Neuronal stem cell (in vitro differentiated cells): Measurements from ENCODE around the gene PDE11A.

Experiments used
- DNase-seq: peaks from one replicate; pipeline ENCODE4 v3.0.0-alpha.2; 2013; ENCODE audit warnings: low spot score
- H2AFZ ChIP-seq: one replicate; pipeline ENCODE4 v1.6.1; 2013; ENCODE audit warnings: mild to moderate bottlenecking, low read length, inconsistent platforms
- H2AK5ac ChIP-seq: 2 replicates; pipeline ENCODE4 v1.6.1; 2013; ENCODE audit warnings: low read depth, mild to moderate bottlenecking, inconsistent platforms, low read length, moderate library complexity, mixed read lengths
- H2BK120ac ChIP-seq: 2 replicates; pipeline ENCODE4 v1.6.1; 2013; ENCODE audit warnings: low read depth, mild to moderate bottlenecking, inconsistent platforms, low read length, moderate library complexity, mixed read lengths
- H2BK12ac ChIP-seq: one replicate; pipeline ENCODE4 v1.6.1; 2013; ENCODE audit warnings: low read length, inconsistent platforms
- H2BK15ac ChIP-seq: 2 replicates; pipeline ENCODE4 v1.6.1; 2013; ENCODE audit warnings: mild to moderate bottlenecking, low read length, inconsistent platforms, mixed read lengths
- H2BK5ac ChIP-seq: one replicate; pipeline ENCODE4 v1.6.1; 2013; ENCODE audit warnings: inconsistent platforms, mild to moderate bottlenecking, low read length, moderate library complexity
- H3K14ac ChIP-seq: one replicate; pipeline ENCODE4 v1.6.1; 2013; ENCODE audit warnings: low read length, inconsistent platforms
- H3K18ac ChIP-seq: 2 replicates; pipeline ENCODE4 v1.6.1; 2013; ENCODE audit warnings: low read length, inconsistent platforms
- H3K23ac ChIP-seq: 2 replicates; pipeline ENCODE4 v1.6.1; 2013; ENCODE audit warnings: low read depth, mild to moderate bottlenecking, mixed read lengths, low read length, inconsistent platforms; ENCODE audit not compliant: poor library complexity
- H3K27ac ChIP-seq: replicated peaks from 3 replicates; pipeline ENCODE4 v1.5.1; 2013; ENCODE audit warnings: low read length, inconsistent platforms
- H3K27me3 ChIP-seq, 3 experiments: 2 replicates each; pipeline ENCODE4 v1.6.1; 2013; ENCODE audit warnings: low read length in 3 of 3, mild to moderate bottlenecking in 2 of 3, inconsistent platforms in 1 of 3, low read depth in 1 of 3, mixed read lengths in 1 of 3, moderate library complexity in 1 of 3; ENCODE audit not compliant: control insufficient read depth in 3 of 3, insufficient read depth in 3 of 3
- H3K36me3 ChIP-seq, 2 donors: replicated peaks in 1 of 2; 2 replicates each; pipeline ENCODE4 v1.6.1; 2013; ENCODE audit warnings: low read length in 2 of 2; ENCODE audit not compliant: control insufficient read depth in 2 of 2, insufficient read depth in 2 of 2
- H3K4ac ChIP-seq: 2 replicates; pipeline ENCODE4 v1.6.1; 2013; ENCODE audit warnings: inconsistent platforms, mild to moderate bottlenecking, low read length, moderate library complexity
- H3K4me1 ChIP-seq, 2 donors: 1 replicate in 1 of 2; 2 replicates in 1 of 2; pipeline ENCODE4 v1.6.1; 2013; ENCODE audit warnings: low read length in 2 of 2, low read depth in 1 of 2; ENCODE audit not compliant: control insufficient read depth in 2 of 2, insufficient read depth in 1 of 2
- H3K4me2 ChIP-seq: one replicate; pipeline ENCODE4 v1.6.1; 2013; ENCODE audit warnings: mild to moderate bottlenecking, low read length, inconsistent platforms; ENCODE audit not compliant: insufficient read depth, poor library complexity, severe bottlenecking
- H3K4me3 ChIP-seq, 2 donors: 2 replicates each; pipeline ENCODE4 v1.5.1; 2013; ENCODE audit warnings: low read length in 2 of 2, mild to moderate bottlenecking in 2 of 2, inconsistent platforms in 1 of 2, moderate library complexity in 1 of 2
- H3K79me1 ChIP-seq: one replicate; pipeline ENCODE4 v1.6.1; 2013; ENCODE audit warnings: low read depth, mild to moderate bottlenecking, inconsistent platforms, low read length, moderate library complexity
- H3K9ac ChIP-seq: one replicate; pipeline ENCODE4 v1.6.1; 2013; ENCODE audit warnings: mild to moderate bottlenecking, low read depth, low read length, inconsistent platforms; ENCODE audit not compliant: poor library complexity
- H3K9me3 ChIP-seq, 2 donors: replicated peaks in 1 of 2; 2 replicates each; pipeline versions ENCODE3 to v1.6.1; 2013; ENCODE audit warnings: low read length in 2 of 2, mild to moderate bottlenecking in 2 of 2, inconsistent platforms in 1 of 2, low read depth in 1 of 2, mixed read lengths in 1 of 2, moderate library complexity in 1 of 2; ENCODE audit not compliant: control insufficient read depth in 2 of 2, insufficient read depth in 1 of 2
- H4K8ac ChIP-seq: one replicate; pipeline ENCODE4 v1.6.1; 2013; ENCODE audit warnings: low read depth, mild to moderate bottlenecking, inconsistent platforms, low read length, moderate library complexity
- H4K91ac ChIP-seq: one replicate; pipeline ENCODE4 v1.6.1; 2013; ENCODE audit warnings: low read length, low read depth, mild to moderate bottlenecking, inconsistent platforms; ENCODE audit not compliant: poor library complexity
- WGBS, 2 donors: extraction: QIAGEN DNeasy Blood & Tissue Kit; methylation state at CpG; one replicate each; pipeline ENCODE4 v1.1.7; 2013; ENCODE audit warnings: missing lambda C conversion rate in 2 of 2, mixed read lengths in 1 of 2; ENCODE audit not compliant: insufficient read length in 2 of 2, insufficient replicate concordance in 1 of 2; ENCODE audit errors: extremely low coverage in 2 of 2; 5-methylcytosine and 5-hydroxymethylcytosine counted together

Gene PDE11A

DNA sequence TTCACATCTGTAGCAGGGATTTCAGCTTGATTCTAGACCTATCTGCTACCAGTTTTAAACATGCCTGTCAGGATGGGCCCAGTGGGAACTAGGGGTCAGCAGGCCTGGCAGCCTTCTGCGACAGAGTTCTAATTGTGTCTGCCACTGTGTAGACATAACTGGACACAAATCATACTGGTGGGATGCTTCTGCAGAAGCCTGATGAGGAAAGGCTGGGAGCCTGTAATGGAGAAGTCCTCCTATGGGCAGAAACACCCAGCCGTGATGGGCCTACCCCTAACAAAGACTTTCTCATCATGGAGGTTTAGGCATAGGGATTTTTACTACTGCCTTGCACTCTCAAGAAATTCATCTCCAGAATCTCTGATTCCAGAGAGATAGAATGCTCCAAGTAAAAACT, 166.9 kb downstream of the PDE11A start:
- peak overlapping the region; percentile 67 for H2AFZ ChIP-seq
- H3K27me3 ChIP-seq = no peaks in the 10 kb centered on the region
- no peak for DNase-seq
- no peak overlapping the region for H2BK15ac ChIP-seq
- H3K4me1 ChIP-seq = peaks cover 0 to 7% of the 10 kb centered on the region in 2 donors
- H3K9me3 ChIP-seq = no peaks in the 10 kb centered on the region
- H3K23ac ChIP-seq = no peak overlapping the region
- no peaks in the 10 kb centered on the region for H3K36me3 ChIP-seq
- no peak overlapping the region for H4K8ac ChIP-seq
- H2BK5ac ChIP-seq = no peak overlapping the region
- no peak overlapping the region for H3K4me3 ChIP-seq
- H3K27ac ChIP-seq = no peak overlapping the region
- no peaks in the 10 kb centered on the region for H3K79me1 ChIP-seq
- H2BK120ac ChIP-seq = no peak overlapping the region
- no peak overlapping the region for H4K91ac ChIP-seq
- no peak overlapping the region for H3K9ac ChIP-seq
- H3K14ac ChIP-seq = no peak overlapping the region
- no peak overlapping the region for H2BK12ac ChIP-seq
- H3K4me2 ChIP-seq = no peak overlapping the region
- no peak overlapping the region for H3K4ac ChIP-seq
- H3K18ac ChIP-seq = no peak overlapping the region
- WGBS, 2 donors = no CpG with 5 or more reads among the region's 2 CpGs
- no peak overlapping the region for H2AK5ac ChIP-seq

DNA sequence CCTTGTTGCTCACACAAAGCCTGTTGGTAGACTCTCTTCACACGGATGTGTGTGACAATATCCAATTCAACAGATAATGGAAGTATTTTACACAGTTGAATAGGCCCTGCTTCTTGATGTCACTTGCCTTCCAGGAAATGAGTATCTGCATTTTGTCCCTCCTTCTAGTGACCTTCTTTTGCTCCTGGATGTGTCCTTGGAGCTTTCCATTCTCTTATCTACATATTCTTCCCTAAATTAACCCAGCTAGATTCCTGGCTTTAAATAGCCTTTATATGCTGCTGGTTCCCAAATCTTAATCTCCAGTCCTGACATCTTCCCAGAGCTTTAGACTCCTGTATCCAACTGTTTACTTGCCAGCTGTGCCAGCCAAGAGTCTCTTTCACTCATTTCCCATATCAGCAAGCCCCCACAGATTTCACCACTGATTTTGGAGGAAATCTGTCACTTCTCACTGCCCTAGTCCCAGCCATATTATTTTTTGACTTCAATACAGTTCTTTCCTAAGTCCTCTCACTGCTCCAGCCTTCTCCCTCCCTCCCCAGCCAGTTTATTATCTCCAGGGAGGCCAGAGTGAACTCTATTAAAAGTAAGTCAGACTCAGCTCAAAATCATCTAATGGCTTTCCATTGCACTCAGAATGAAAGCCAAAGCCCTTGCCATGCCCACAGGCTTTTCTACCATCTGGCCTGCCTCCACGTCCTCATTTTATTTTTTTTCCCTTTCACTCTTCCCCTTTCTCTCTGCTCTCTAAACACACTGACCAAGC, 170.0 kb downstream of the PDE11A start:
- no peak overlapping the region for H4K91ac ChIP-seq
- no peak overlapping the region for H3K4ac ChIP-seq
- WGBS, 2 donors = no CpG with 5 or more reads among the region's 2 CpGs
- no peak overlapping the region for H3K27ac ChIP-seq
- no peak overlapping the region for H3K9ac ChIP-seq
- no peak overlapping the region for H2AFZ ChIP-seq
- H3K9me3 ChIP-seq = no peaks in the 10 kb centered on the region
- no peak overlapping the region for H3K23ac ChIP-seq
- H2BK15ac ChIP-seq = no peak overlapping the region
- H3K4me3 ChIP-seq = no peak overlapping the region
- H2BK12ac ChIP-seq = no peak overlapping the region
- peaks cover 0 to 2% of the 10 kb centered on the region in 2 donors for H3K4me1 ChIP-seq
- H3K14ac ChIP-seq = no peak overlapping the region
- no peak overlapping the region for H3K18ac ChIP-seq
- H3K27me3 ChIP-seq = no peaks in the 10 kb centered on the region
- H4K8ac ChIP-seq = no peak overlapping the region
- H2AK5ac ChIP-seq = no peak overlapping the region
- no peak overlapping the region for H2BK120ac ChIP-seq
- DNase-seq = no peak
- no peaks in the 10 kb centered on the region for H3K79me1 ChIP-seq
- no peak overlapping the region for H3K4me2 ChIP-seq
- no peaks in the 10 kb centered on the region for H3K36me3 ChIP-seq
- H2BK5ac ChIP-seq = no peak overlapping the region

- no peak overlapping the region for H3K27ac ChIP-seq
- peaks cover 0 to 5% (median 0%) of the 10 kb centered on the region in 3 experiments for H3K27me3 ChIP-seq
These were observed 172.5 kb downstream of the PDE11A start for GRCh38 chr2:177900082-177900481.

DNA sequence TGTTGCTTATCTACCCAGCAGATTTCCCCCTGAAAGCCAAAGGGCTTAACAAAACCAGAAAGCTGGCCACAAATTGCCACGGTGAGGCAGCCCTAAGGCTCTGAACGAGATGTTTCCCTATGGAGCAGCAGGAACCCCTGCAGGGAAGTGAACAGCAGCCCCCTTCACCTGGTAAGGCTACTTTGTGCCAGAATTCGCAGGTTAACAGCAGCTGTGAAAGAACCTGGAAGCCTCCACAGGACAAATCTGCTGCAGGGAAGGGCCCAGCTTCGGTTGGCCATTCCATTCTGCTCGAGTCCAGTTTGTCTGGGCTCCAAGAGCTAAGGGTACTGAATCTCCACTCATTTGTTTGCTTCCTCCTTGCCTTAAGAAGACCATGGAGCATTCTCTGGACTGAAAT, 175.3 kb downstream of the PDE11A start:
- Histone ChIP-seq H4K8ac (no peak overlapping the region), H3K4me2 (no peak overlapping the region), H3K14ac (no peak overlapping the region), H2BK120ac (no peak overlapping the region), H4K91ac (no peak overlapping the region), H3K4me3 (no peak overlapping the region), H3K23ac (no peak overlapping the region), H2BK12ac (no peak overlapping the region), H3K36me3 (no peaks in the 10 kb centered on the region), H2AFZ (no peak overlapping the region), H3K4ac (no peak overlapping the region), H3K4me1 (peaks cover 0 to 2% of the 10 kb centered on the region in 2 donors), H2BK5ac (no peak overlapping the region), H3K27ac (no peak overlapping the region), H2AK5ac (no peak overlapping the region), H3K79me1 (no peaks in the 10 kb centered on the region), H2BK15ac (no peak overlapping the region), H3K9ac (no peak overlapping the region), H3K9me3 (no peaks in the 10 kb centered on the region), H3K18ac (no peak overlapping the region), H3K27me3 (peaks cover 0 to 5% (median 0%) of the 10 kb centered on the region in 3 experiments)
- DNase-seq = no peak
- no CpG with 5 or more reads among the region's 5 CpGs for WGBS, 2 donors

More at GRCh38 chr2:177900082-177900481, 172.5 kb downstream of the PDE11A start:
- Histone ChIP-seq H2BK120ac (no peak overlapping the region), H4K8ac (no peak overlapping the region), H3K9me3 (no peaks in the 10 kb centered on the region), H3K23ac (no peak overlapping the region), H3K4me1 (peaks cover 0 to 5% of the 10 kb centered on the region in 2 donors), H3K4me2 (no peak overlapping the region), H3K18ac (no peak overlapping the region), H3K4ac (no peak overlapping the region), H3K36me3 (no peaks in the 10 kb centered on the region), H3K79me1 (no peaks in the 10 kb centered on the region), H3K9ac (no peak overlapping the region), H2BK12ac (no peak overlapping the region), H2AFZ (no peak overlapping the region), H2AK5ac (no peak overlapping the region), H3K4me3 (no peak overlapping the region), H2BK5ac (no peak overlapping the region), H3K14ac (no peak overlapping the region), H2BK15ac (no peak overlapping the region), H4K91ac (no peak overlapping the region)
- DNase-seq = no peak
